Ishikawa (cell line): Measurements from ENCODE around the gene TPH2.

Source experiments
- CEBPB ChIP-seq: IDR thresholded peaks from 2 replicates; pipeline ENCODE4 v1.6.1; 2012
- CREB1 ChIP-seq: IDR thresholded peaks from 2 replicates; pipeline ENCODE4 v1.6.1; 2012; ENCODE audit warnings: low read depth
- EGR1 ChIP-seq: IDR thresholded peaks from 2 replicates; pipeline ENCODE4 v1.6.1; 2012
- EP300 ChIP-seq: IDR thresholded peaks from 2 replicates; pipeline ENCODE4 v1.6.1; 2012; ENCODE audit warnings: borderline replicate concordance
- ZBTB7A ChIP-seq: IDR thresholded peaks from 2 replicates; pipeline ENCODE4 v1.6.1; 2012; ENCODE audit warnings: low read depth
- TF ChIP-seq, protein P1 (sequence below): IDR thresholded peaks from 2 replicates; pipeline ENCODE4 v1.6.1; 2012
- TF ChIP-seq, protein P2 (sequence below): IDR thresholded peaks from 2 replicates; pipeline ENCODE4 v1.6.1; 2012

DNA sequence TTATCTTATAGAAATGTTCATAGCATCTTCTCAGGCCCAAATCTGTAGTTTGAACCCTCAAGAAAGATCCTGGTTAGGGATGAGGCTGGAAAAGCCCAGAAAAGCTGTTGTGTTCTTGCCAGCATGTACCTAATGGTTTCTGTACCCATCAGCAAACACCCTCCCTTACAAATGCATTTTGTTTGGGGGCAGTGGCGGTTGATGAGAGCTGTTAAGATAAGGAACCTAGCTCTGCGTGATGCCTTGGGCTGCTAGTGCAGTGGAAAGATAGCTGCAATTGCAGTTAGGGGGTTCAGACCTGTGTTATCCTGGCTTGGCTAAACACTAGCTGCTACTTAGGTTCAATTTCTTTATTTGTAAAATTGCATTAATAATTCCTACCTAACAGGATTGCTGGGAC is 3.6 kb downstream of the TPH2 start:
- TF ChIP-seq CREB1 (no peak), CEBPB (no peak), ZBTB7A (no peak), EP300 (no peak), EGR1 (no peak)
- TF ChIP-seq, protein P1, sequence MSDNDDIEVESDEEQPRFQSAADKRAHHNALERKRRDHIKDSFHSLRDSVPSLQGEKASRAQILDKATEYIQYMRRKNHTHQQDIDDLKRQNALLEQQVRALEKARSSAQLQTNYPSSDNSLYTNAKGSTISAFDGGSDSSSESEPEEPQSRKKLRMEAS: no peak
- TF ChIP-seq, protein P2, sequence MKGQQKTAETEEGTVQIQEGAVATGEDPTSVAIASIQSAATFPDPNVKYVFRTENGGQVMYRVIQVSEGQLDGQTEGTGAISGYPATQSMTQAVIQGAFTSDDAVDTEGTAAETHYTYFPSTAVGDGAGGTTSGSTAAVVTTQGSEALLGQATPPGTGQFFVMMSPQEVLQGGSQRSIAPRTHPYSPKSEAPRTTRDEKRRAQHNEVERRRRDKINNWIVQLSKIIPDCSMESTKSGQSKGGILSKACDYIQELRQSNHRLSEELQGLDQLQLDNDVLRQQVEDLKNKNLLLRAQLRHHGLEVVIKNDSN: no peak
